HFFc6 (cell line): ENCODE measurements around the gene IKZF2. TPM values are rescaled to one million over a fixed set of nuclear protein-coding genes. Genes with fewer than 3 reads are reported as not detected.

Experiments
- DNase-seq: peaks from one replicate; pipeline ENCODE4 v3.0.0-alpha.2; 2018
- H3K27ac Mint-ChIP-seq: 2 replicates; pipeline ENCODE4 v1.8.0; 2020; ENCODE audit warnings: mild to moderate bottlenecking, mixed read lengths
- H3K27me3 Mint-ChIP-seq: 2 replicates; pipeline ENCODE4 v1.8.0; 2021; ENCODE audit warnings: mild to moderate bottlenecking, moderate library complexity, mixed read lengths; ENCODE audit not compliant: insufficient read depth
- H3K36me3 Mint-ChIP-seq: 2 replicates; pipeline ENCODE4 v1.8.0; 2021; ENCODE audit warnings: low read depth, mixed read lengths
- H3K4me1 Mint-ChIP-seq: 2 replicates; pipeline ENCODE4 v1.8.0; 2020; ENCODE audit warnings: low read depth, mixed read lengths
- H3K4me3 Mint-ChIP-seq: 2 replicates; pipeline ENCODE4 v1.8.0; 2020; ENCODE audit warnings: mild to moderate bottlenecking, moderate library complexity, mixed read lengths
- H3K9me3 Mint-ChIP-seq: 2 replicates; pipeline ENCODE4 v1.8.0; 2020; ENCODE audit warnings: mild to moderate bottlenecking, mixed read lengths
- long read RNA-seq: library from polyadenylated mRNA; unstranded; transcript quantifications from one replicate; pipeline ENCODE4 v2.0.0, GENCODE V29; 2019
- total RNA-seq, 6 experiments: library from RNA; stranded (reverse); fragmentation: NEBNext Ultra II Directional; extraction: Animal tissue kit (Norgen Biotek cat#: 25700); gene quantifications; 2 replicates in 1 of 6; 3 replicates in 5 of 6; pipeline ENCODE4 v1.2.3, GENCODE V29; 2021
- TF ChIP-seq, protein P1 (sequence below): fragments of 200-600 bp; sonication (generic); IDR thresholded peaks from 2 replicates; pipeline ENCODE4 v1.5.0; 2021; ENCODE audit warnings: antibody characterized with exemption, mild to moderate bottlenecking

The IKZF2 gene
- 10 to 100 TPM in 3 of 6 experiments, 1 to 10 TPM in 3; 6.5 to 12.3 (median 10.2) TPM for total RNA-seq
- long read RNA-seq, partial matches to known transcripts, result 0 of 2 reads
- long read RNA-seq, other reads (novel, unspliced or antisense), result 2 of 2 reads

DNA sequence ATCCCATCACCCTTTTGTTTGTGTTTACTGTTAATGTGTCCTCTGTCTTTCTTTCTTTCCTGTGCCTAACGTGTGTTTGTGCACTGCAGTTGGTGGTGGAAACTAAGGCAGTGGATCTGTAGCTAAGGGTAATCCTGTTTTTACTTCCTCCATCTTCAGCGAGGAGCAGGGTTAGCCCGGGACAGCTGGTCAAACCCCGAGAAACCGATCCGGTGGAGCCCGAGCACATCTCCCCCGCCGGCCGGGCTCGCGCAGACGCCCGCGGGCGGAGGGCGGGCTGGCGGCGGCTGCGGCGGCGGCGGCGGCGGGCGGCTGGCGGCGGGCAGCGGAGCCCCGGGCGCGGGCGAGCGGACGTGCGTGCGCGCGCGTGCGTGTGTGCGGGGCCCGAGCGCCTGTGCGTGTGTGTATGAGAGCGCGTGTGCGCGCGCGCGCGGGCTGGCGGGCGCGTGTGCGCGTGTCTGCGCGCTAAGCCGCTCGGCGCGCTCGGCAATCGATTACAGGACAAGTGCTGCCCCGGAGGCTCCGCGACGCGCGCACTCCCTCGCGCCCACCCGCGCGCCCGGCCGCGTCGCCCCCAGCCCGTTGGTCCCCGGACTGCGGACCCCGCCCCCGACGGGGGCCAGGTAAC is at the start of gene IKZF2:
TSS of gene IKZF2 (minus strand) at position 176 of the 628 bp plus-strand sequence. CDS start 2,983 bp downstream, outside the sequence.
- Mint-ChIP-seq H3K27ac (peak within 1 kb of the TSS; percentile 94), H3K4me1 (peaks cover 38% of the 10 kb centered on the region), H3K4me3 (peak within 1 kb of the TSS; percentile 93), H3K9me3 (no peaks in the 10 kb centered on the region), H3K27me3 (peaks cover 2% of the 10 kb centered on the region; the same call in 1 of the 2 replicates), H3K36me3 (no peaks in the 10 kb centered on the region; the same call in 1 of the 2 replicates)
- DNase-seq, result peak; percentile 81
- TF ChIP-seq, protein P1, sequence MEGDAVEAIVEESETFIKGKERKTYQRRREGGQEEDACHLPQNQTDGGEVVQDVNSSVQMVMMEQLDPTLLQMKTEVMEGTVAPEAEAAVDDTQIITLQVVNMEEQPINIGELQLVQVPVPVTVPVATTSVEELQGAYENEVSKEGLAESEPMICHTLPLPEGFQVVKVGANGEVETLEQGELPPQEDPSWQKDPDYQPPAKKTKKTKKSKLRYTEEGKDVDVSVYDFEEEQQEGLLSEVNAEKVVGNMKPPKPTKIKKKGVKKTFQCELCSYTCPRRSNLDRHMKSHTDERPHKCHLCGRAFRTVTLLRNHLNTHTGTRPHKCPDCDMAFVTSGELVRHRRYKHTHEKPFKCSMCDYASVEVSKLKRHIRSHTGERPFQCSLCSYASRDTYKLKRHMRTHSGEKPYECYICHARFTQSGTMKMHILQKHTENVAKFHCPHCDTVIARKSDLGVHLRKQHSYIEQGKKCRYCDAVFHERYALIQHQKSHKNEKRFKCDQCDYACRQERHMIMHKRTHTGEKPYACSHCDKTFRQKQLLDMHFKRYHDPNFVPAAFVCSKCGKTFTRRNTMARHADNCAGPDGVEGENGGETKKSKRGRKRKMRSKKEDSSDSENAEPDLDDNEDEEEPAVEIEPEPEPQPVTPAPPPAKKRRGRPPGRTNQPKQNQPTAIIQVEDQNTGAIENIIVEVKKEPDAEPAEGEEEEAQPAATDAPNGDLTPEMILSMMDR, result no peak

DNA sequence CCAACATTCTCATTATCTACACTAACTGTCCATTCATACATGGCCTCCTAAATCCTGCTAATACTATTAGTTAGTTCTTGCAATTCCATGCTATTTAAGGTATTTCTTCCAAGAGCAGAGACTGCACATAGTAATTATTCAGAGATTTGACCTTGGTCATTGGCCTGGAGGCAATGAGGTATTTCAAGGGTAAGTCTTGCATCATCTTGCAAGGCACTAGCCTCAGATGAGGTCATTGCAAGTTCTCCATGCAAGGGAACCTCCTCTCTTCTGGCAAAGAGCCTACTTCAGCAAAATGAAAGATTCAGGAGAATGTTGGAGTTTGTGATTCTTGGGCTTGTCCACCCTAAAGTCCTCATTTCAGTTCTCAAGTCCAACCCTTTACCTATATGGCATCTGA is 48.5 kb upstream of the IKZF2 start:
- no peaks in the 10 kb centered on the region for H3K9me3 Mint-ChIP-seq
- H3K4me3 Mint-ChIP-seq, result no peak overlapping the region
- TF ChIP-seq, protein P1, result no peak
- H3K36me3 Mint-ChIP-seq, result peaks cover 15% of the 10 kb centered on the region
- H3K27me3 Mint-ChIP-seq, result peaks cover 1% of the 10 kb centered on the region; the same call in 1 of the 2 replicates
- DNase-seq, result no peak
- no peak overlapping the region for H3K27ac Mint-ChIP-seq
- H3K4me1 Mint-ChIP-seq, result peaks cover 21% of the 10 kb centered on the region

DNA sequence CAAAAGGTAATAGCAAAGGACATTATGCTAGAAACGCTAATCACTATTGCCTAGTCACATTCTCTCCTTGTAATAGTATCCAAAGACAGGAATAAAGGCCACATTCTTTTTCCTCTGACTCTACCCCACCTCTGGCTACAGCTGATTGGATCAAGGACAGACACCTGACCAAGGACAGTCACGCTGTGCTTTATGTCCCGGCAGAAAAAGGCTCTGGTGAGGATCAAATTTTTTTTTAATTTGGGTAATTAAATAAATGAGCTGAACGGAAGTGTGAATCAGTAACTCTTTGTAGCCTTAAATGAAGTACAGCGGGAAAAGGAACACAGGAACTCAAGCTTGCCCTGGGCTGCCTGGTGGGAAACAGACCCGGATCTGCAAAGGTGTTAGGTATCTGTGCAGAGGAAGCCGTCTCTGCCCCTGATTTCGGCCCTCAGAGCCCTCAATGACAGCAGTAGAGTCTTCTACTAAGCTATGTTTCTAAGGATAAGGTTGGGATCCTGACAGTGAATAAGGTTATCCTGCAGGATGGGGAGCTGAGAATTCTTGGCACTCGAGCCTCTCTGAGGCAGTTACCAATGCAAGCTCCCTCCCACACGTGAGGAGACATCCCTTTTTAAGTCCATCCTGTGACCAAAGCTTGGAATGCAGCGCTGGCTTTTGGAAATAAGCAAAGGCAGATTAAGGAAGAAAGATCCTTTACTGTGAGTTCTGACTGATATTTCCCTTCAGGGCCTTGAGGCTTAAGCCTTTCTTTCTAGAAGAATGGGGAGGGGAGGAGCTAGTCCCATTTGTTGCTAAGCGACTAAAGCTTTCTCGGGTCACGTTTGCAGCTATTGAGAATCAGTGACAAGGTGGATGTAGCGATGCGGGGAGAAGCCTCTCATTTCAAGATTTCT is 37.8 kb upstream of the IKZF2 start:
- Mint-ChIP-seq H3K9me3 (no peaks in the 10 kb centered on the region; the same call in 1 of the 2 replicates), H3K4me3 (peak overlapping the region; percentile 68), H3K4me1 (peaks cover 41% of the 10 kb centered on the region)

DNA sequence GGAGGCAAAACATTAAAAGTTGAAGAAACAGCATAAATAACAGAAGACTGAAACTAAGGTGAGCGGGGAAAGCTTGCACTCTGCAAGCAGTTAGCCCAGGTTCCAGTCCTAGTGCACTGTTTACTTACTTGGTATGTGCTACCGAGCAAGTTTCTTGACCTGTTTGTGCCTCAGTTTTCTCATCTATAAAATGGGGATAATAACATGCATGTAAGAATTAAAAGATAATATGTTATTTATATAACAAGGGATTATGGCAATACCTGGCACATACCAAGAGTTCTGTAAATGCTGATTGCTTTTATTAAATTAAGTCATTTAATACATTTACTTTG is 37.1 kb upstream of the IKZF2 start:
- H3K9me3 Mint-ChIP-seq, result no peaks in the 10 kb centered on the region; the same call in 1 of the 2 replicates
- peaks cover 13% of the 10 kb centered on the region for H3K36me3 Mint-ChIP-seq
- H3K27ac Mint-ChIP-seq, result peak overlapping the region; percentile 88
- H3K4me3 Mint-ChIP-seq, result peak overlapping the region; percentile 70
- TF ChIP-seq, protein P1, result no peak
- DNase-seq, result no peak
- peaks cover 1% of the 10 kb centered on the region; the same call in 1 of the 2 replicates for H3K27me3 Mint-ChIP-seq
- H3K4me1 Mint-ChIP-seq, result peaks cover 41% of the 10 kb centered on the region

More for the DNA sequence above, 37.8 kb upstream of the IKZF2 start:
- peak overlapping the region; percentile 85 for H3K27ac Mint-ChIP-seq
- peak; percentile 46 for DNase-seq
- H3K36me3 Mint-ChIP-seq, result peaks cover 13% of the 10 kb centered on the region
- TF ChIP-seq, protein P1, result no peak
- peaks cover 1% of the 10 kb centered on the region; the same call in 1 of the 2 replicates for H3K27me3 Mint-ChIP-seq

DNA sequence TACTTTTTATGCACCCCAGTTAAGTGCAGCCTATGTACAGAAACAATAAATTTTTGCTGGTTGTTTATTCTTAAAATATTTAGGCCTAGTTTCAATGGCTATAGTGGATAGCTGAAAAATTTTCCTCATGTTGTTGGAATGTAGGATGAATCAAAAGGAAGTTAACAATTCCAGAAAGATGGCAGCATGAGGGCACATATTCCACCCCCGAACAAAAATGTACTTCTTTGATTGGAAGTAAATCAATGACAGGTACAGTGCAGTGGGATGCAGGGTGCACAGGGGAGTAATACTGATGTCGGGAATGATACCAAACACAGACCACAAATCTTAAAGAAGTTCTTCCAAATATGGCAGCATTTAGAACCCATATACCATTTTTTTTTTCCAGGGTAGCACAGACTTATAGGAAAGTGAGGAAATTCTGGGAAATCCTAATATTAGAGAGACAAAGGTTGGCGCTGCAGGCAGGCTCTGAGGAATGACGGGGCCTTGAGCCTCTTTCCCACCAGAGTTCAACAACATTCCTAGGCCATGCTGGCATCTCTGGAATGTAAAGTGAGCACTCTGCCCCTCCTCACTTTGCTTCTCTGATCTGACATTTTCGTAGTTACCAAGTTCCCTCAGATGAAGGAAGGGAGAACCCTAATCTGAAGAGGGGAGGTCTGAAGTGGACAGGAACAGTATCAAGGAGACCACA is 36.6 kb upstream of the IKZF2 start:
- no peaks in the 10 kb centered on the region; the same call in 1 of the 2 replicates for H3K9me3 Mint-ChIP-seq
- peak overlapping the region; percentile 70 for H3K4me3 Mint-ChIP-seq
- peak overlapping the region; percentile 88 for H3K27ac Mint-ChIP-seq
- peaks cover 1% of the 10 kb centered on the region; the same call in 1 of the 2 replicates for H3K27me3 Mint-ChIP-seq
- TF ChIP-seq, protein P1, result no peak
- peaks cover 41% of the 10 kb centered on the region for H3K4me1 Mint-ChIP-seq
- H3K36me3 Mint-ChIP-seq, result peaks cover 13% of the 10 kb centered on the region
- peak; percentile 45 for DNase-seq
